ENCODE data around the gene ACTL10.
A peak's percentile ranks its signal among the peaks of the same experiment; 100 is the strongest.

The ACTL10 gene

GRCh38 chr20:33653218-33653899 lies 13.4 kb upstream of the ACTL10 start:
- no peaks in the 10 kb centered on the region for H3K9me3 ChIP-seq (ENCODE audit: insufficient read depth, low read depth, low read length)
- no peak overlapping the region for H3K9ac ChIP-seq (ENCODE audit: low read length)
- H3K4me3 ChIP-seq (ENCODE audit: low read depth, low read length): no peak overlapping the region
- no peaks in the 10 kb centered on the region for H3K79me2 ChIP-seq (ENCODE audit: control insufficient read depth, insufficient read depth, low read length, poor library complexity)
- H2BK5ac ChIP-seq (ENCODE audit: low read depth, low read length, poor library complexity): no peak overlapping the region
- no peak overlapping the region for H3K4ac ChIP-seq (ENCODE audit: low read depth, low read length)
- no peak overlapping the region for H2BK120ac ChIP-seq (ENCODE audit: insufficient read depth, low read length, poor library complexity)
- no peaks in the 10 kb centered on the region for H3K27me3 ChIP-seq (ENCODE audit: insufficient read depth, low read length)
- H3K4me2 ChIP-seq (ENCODE audit: low read length): no peak overlapping the region
- WGBS (ENCODE audit: extremely low coverage, insufficient coverage, insufficient read length): no CpG with 5 or more reads among the region's 16 CpGs
- H3K79me1 ChIP-seq (ENCODE audit: low read length): no peaks in the 10 kb centered on the region
- peaks cover 16 to 19% of the 10 kb centered on the region in 2 experiments for H3K36me3 ChIP-seq (ENCODE audit: control insufficient read depth in 1 of 2, insufficient read depth in 2 of 2, low read length in 2 of 2)
- H2BK12ac ChIP-seq (ENCODE audit: low read length): no peak overlapping the region
- no peak overlapping the region for H4K91ac ChIP-seq (ENCODE audit: low read depth, low read length)
- H3K18ac ChIP-seq (ENCODE audit: low read length): no peak overlapping the region
- H3K27ac ChIP-seq (ENCODE audit: low read depth, low read length): no peak overlapping the region
- H2AFZ ChIP-seq (ENCODE audit: insufficient read depth, low read length, poor library complexity): no peak overlapping the region
- H3K4me1 ChIP-seq (ENCODE audit: control insufficient read depth in 1 of 2, insufficient read depth in 2 of 2, low read length in 2 of 2): peaks cover 7 to 9% of the 10 kb centered on the region in 2 experiments
- no peak overlapping the region for H3K23ac ChIP-seq (ENCODE audit: low read length)
- H4K12ac ChIP-seq (ENCODE audit: low read depth, low read length): no peak overlapping the region
- peak in 1 of 2 donors; percentile 65 for DNase-seq
- no peak overlapping the region for H4K8ac ChIP-seq (ENCODE audit: low read depth, low read length)
- no peak overlapping the region for H3K14ac ChIP-seq (ENCODE audit: low read length)
- H2AK5ac ChIP-seq (ENCODE audit: low read length): no peak overlapping the region

DNA sequence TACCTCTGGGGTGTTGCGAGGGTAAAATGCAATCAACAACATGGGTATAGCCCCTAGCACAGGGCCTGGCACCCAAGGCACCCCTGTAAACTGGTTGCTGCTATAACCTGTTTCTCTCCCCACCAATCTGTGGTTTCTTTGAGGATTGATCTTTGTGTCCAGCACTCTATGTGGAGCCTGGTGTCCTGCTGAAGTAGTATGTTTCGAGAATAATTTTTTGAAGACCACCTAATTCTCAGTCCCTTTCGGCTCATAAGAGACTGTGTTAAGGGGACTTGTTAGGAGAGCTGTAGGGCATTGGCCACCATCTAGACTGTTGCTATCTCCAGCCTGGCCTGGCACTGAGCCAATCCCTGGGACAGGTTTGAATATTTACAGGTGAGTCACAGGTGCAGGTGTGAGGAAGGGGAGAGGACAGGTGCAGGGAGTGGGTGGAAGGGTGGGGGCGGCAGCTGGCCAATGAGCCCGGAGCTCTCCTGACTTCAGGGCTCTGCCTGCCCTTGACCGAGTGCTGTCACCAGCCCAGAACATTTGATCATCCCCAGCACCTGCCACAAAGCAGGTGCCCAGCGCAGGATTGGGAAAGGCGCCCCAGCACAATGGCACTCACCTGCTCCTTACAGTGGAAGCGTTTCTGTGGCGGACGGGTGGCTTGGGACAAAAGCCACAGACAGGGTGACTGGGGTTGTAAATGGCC lies 12.7 kb upstream of the ACTL10 start:
- Histone ChIP-seq H3K14ac (ENCODE audit: low read length) (no peak overlapping the region), H3K18ac (ENCODE audit: low read length) (no peak overlapping the region), H3K27ac (ENCODE audit: low read depth, low read length) (no peak overlapping the region), H3K4me3 (ENCODE audit: low read depth, low read length) (no peak overlapping the region), H3K4ac (ENCODE audit: low read depth, low read length) (no peak overlapping the region), H3K4me2 (ENCODE audit: low read length) (no peak overlapping the region), H3K9ac (ENCODE audit: low read length) (no peak overlapping the region), H3K36me3 (ENCODE audit: control insufficient read depth in 1 of 2, insufficient read depth in 2 of 2, low read length in 2 of 2) (peaks cover 22 to 26% of the 10 kb centered on the region in 2 experiments), H4K12ac (ENCODE audit: low read depth, low read length) (no peak overlapping the region), H3K79me2 (ENCODE audit: control insufficient read depth, insufficient read depth, low read length, poor library complexity) (no peaks in the 10 kb centered on the region), H4K8ac (ENCODE audit: low read depth, low read length) (no peak overlapping the region), H3K23ac (ENCODE audit: low read length) (no peak overlapping the region), H2AFZ (ENCODE audit: insufficient read depth, low read length, poor library complexity) (no peak overlapping the region), H3K27me3 (ENCODE audit: insufficient read depth, low read length) (no peaks in the 10 kb centered on the region), H2BK120ac (ENCODE audit: insufficient read depth, low read length, poor library complexity) (no peak overlapping the region), H4K91ac (ENCODE audit: low read depth, low read length) (no peak overlapping the region), H2BK5ac (ENCODE audit: low read depth, low read length, poor library complexity) (no peak overlapping the region), H3K79me1 (ENCODE audit: low read length) (no peaks in the 10 kb centered on the region), H3K4me1 (ENCODE audit: control insufficient read depth in 1 of 2, insufficient read depth in 2 of 2, low read length in 2 of 2) (peaks cover 7% of the 10 kb centered on the region in 2 experiments), H2AK5ac (ENCODE audit: low read length) (no peak overlapping the region), H3K9me3 (ENCODE audit: insufficient read depth, low read depth, low read length) (peaks cover 1% of the 10 kb centered on the region), H2BK12ac (ENCODE audit: low read length) (no peak overlapping the region)
- peak; percentile 64 to 78 for DNase-seq
- no CpG with 5 or more reads among the region's 11 CpGs for WGBS (ENCODE audit: extremely low coverage, insufficient coverage, insufficient read length)

DNA sequence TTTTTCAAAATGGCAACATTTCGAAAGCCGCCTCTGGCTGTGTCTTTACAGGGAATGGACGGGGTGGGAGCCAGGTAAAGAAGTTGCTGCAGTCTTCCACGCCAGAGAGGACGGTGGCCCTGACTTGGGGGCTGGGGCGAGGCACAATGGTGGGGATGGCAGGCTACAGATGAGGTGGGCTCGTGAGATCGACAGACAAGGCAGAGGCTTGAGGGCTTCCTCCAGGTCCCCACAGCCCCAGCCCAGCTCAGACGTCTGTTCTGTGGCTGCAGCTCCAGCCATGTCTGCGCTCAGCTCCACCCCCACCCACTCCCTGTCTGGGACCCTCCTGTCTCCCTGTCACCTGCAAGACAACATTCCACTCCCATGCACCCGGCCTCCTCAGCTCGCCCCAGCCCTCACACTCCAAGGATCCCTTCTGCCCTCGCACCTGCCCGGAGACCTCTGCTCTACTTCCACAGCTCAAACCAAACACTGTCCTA lies 12.0 kb upstream of the ACTL10 start:
- H3K4me2 ChIP-seq (ENCODE audit: low read length): no peak overlapping the region
- H2BK120ac ChIP-seq (ENCODE audit: insufficient read depth, low read length, poor library complexity): no peak overlapping the region
- H3K14ac ChIP-seq (ENCODE audit: low read length): no peak overlapping the region
- H2BK12ac ChIP-seq (ENCODE audit: low read length): no peak overlapping the region
- no peaks in the 10 kb centered on the region for H3K79me1 ChIP-seq (ENCODE audit: low read length)
- no peak overlapping the region for H4K91ac ChIP-seq (ENCODE audit: low read depth, low read length)
- H3K23ac ChIP-seq (ENCODE audit: low read length): no peak overlapping the region
- no CpG with 5 or more reads among the region's 14 CpGs for WGBS (ENCODE audit: extremely low coverage, insufficient coverage, insufficient read length)
- no peaks in the 10 kb centered on the region for H3K27me3 ChIP-seq (ENCODE audit: insufficient read depth, low read length)
- peak overlapping the region; percentile 21 for H3K4me3 ChIP-seq (ENCODE audit: low read depth, low read length)
- H3K27ac ChIP-seq (ENCODE audit: low read depth, low read length): no peak overlapping the region
- H4K8ac ChIP-seq (ENCODE audit: low read depth, low read length): no peak overlapping the region
- no peak for DNase-seq
- no peak overlapping the region for H4K12ac ChIP-seq (ENCODE audit: low read depth, low read length)
- no peak overlapping the region for H2BK5ac ChIP-seq (ENCODE audit: low read depth, low read length, poor library complexity)
- H3K4me1 ChIP-seq (ENCODE audit: control insufficient read depth in 1 of 2, insufficient read depth in 2 of 2, low read length in 2 of 2): peaks cover 7% of the 10 kb centered on the region in 2 experiments
- no peak overlapping the region for H3K4ac ChIP-seq (ENCODE audit: low read depth, low read length)
- peaks cover 28 to 32% of the 10 kb centered on the region in 2 experiments for H3K36me3 ChIP-seq (ENCODE audit: control insufficient read depth in 1 of 2, insufficient read depth in 2 of 2, low read length in 2 of 2)
- H2AFZ ChIP-seq (ENCODE audit: insufficient read depth, low read length, poor library complexity): no peak overlapping the region
- no peaks in the 10 kb centered on the region for H3K79me2 ChIP-seq (ENCODE audit: control insufficient read depth, insufficient read depth, low read length, poor library complexity)
- H3K9ac ChIP-seq (ENCODE audit: low read length): no peak overlapping the region
- H3K18ac ChIP-seq (ENCODE audit: low read length): no peak overlapping the region
- H2AK5ac ChIP-seq (ENCODE audit: low read length): no peak overlapping the region
- H3K9me3 ChIP-seq (ENCODE audit: insufficient read depth, low read depth, low read length): peaks cover 2% of the 10 kb centered on the region

- no peak for DNase-seq
- Histone ChIP-seq H3K79me2 (ENCODE audit: control insufficient read depth, insufficient read depth, low read length, poor library complexity) (no peaks in the 10 kb centered on the region), H3K79me1 (ENCODE audit: low read length) (no peaks in the 10 kb centered on the region), H2BK120ac (ENCODE audit: insufficient read depth, low read length, poor library complexity) (no peak overlapping the region), H3K14ac (ENCODE audit: low read length) (no peak overlapping the region), H4K12ac (ENCODE audit: low read depth, low read length) (no peak overlapping the region), H2AFZ (ENCODE audit: insufficient read depth, low read length, poor library complexity) (no peak overlapping the region), H4K8ac (ENCODE audit: low read depth, low read length) (no peak overlapping the region), H3K4ac (ENCODE audit: low read depth, low read length) (no peak overlapping the region), H3K18ac (ENCODE audit: low read length) (no peak overlapping the region), H3K9ac (ENCODE audit: low read length) (no peak overlapping the region), H3K4me3 (ENCODE audit: low read depth, low read length) (no peak overlapping the region), H2BK5ac (ENCODE audit: low read depth, low read length, poor library complexity) (no peak overlapping the region), H2AK5ac (ENCODE audit: low read length) (no peak overlapping the region), H2BK12ac (ENCODE audit: low read length) (no peak overlapping the region), H3K9me3 (ENCODE audit: insufficient read depth, low read depth, low read length) (peaks cover 2% of the 10 kb centered on the region), H3K27ac (ENCODE audit: low read depth, low read length) (no peak overlapping the region), H4K91ac (ENCODE audit: low read depth, low read length) (no peak overlapping the region), H3K4me1 (ENCODE audit: control insufficient read depth in 1 of 2, insufficient read depth in 2 of 2, low read length in 2 of 2) (peaks cover 7% of the 10 kb centered on the region in 2 experiments), H3K4me2 (ENCODE audit: low read length) (no peak overlapping the region), H3K23ac (ENCODE audit: low read length) (no peak overlapping the region), H3K27me3 (ENCODE audit: insufficient read depth, low read length) (no peaks in the 10 kb centered on the region), H3K36me3 (ENCODE audit: control insufficient read depth in 1 of 2, insufficient read depth in 2 of 2, low read length in 2 of 2) (peaks cover 32 to 37% of the 10 kb centered on the region in 2 experiments)
- WGBS (ENCODE audit: extremely low coverage, insufficient coverage, insufficient read length): no CpG with 5 or more reads among the region's 4 CpGs
Measured at GRCh38 chr20:33655164-33655563, 11.6 kb upstream of the ACTL10 start.
